DND-41 (cell line): Measurements from ENCODE around the gene KLK12.

Experiments used
- EZH2 ChIP-seq: IDR thresholded peaks from 3 replicates; pipeline ENCODE4 v1.6.1; 2012; ENCODE audit warnings: borderline replicate concordance, low read depth, mild to moderate bottlenecking, moderate library complexity, low read length, inconsistent platforms; ENCODE audit not compliant: severe bottlenecking
- TF ChIP-seq, protein P1 (sequence below): IDR thresholded peaks from 2 replicates; pipeline ENCODE4 v1.5.1; 2012; ENCODE audit warnings: borderline replicate concordance, low read length, moderate library complexity, mild to moderate bottlenecking; ENCODE audit not compliant: poor library complexity, severe bottlenecking; ENCODE audit errors: extremely low read depth

DNA sequence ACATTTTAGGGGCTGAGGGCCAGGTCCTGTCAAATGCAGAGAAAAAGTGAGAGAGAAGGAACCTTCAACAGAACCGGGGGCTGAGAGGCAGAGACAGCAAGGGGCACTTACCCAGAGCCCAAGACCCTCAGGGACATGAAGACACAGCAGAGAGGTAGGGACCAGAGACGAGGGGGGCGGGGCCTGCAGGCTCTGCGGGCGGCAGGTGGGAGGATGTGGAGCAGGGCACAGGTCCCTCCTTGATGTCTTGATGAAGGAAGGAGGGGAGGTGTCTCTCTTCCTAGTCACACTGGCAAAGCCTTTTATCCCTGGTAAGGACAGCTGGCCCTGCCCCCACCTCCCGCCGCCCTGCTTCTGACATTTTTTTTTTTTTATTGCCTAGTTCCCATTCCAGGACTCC is 47.8 kb upstream of the KLK12 start, which contains the start of gene KLK14:
- no peak for TF ChIP-seq EZH2
- TF ChIP-seq, protein P1, sequence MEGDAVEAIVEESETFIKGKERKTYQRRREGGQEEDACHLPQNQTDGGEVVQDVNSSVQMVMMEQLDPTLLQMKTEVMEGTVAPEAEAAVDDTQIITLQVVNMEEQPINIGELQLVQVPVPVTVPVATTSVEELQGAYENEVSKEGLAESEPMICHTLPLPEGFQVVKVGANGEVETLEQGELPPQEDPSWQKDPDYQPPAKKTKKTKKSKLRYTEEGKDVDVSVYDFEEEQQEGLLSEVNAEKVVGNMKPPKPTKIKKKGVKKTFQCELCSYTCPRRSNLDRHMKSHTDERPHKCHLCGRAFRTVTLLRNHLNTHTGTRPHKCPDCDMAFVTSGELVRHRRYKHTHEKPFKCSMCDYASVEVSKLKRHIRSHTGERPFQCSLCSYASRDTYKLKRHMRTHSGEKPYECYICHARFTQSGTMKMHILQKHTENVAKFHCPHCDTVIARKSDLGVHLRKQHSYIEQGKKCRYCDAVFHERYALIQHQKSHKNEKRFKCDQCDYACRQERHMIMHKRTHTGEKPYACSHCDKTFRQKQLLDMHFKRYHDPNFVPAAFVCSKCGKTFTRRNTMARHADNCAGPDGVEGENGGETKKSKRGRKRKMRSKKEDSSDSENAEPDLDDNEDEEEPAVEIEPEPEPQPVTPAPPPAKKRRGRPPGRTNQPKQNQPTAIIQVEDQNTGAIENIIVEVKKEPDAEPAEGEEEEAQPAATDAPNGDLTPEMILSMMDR, result no peak
